Gastrocnemius medialis (tissue), 4 donors: ENCODE measurements around the gene VSIG10L2.

Source experiments
- POLR2A ChIP-seq, 2 donors: fragments of 450-650 bp; IDR thresholded peaks; one replicate each; pipeline ENCODE4 v1.6.1; 2017; ENCODE audit warnings: antibody characterized with exemption in 2 of 2, mild to moderate bottlenecking in 2 of 2, moderate library complexity in 2 of 2
- TF ChIP-seq, protein P1 (sequence below), 5 experiments: fragments of 450-650 bp in 3 of 5; fragments of 200-600 bp in 2 of 5; sonication (generic) in 2 of 5; IDR thresholded peaks in 4 of 5; conservative IDR thresholded peaks in 1 of 5; 1 replicate in 4 of 5; 2 replicates in 1 of 5; pipeline ENCODE4 v1.5.1; 2016 to 2019; ENCODE audit warnings: antibody characterized with exemption in 5 of 5, mild to moderate bottlenecking in 3 of 5, moderate library complexity in 3 of 5

DNA sequence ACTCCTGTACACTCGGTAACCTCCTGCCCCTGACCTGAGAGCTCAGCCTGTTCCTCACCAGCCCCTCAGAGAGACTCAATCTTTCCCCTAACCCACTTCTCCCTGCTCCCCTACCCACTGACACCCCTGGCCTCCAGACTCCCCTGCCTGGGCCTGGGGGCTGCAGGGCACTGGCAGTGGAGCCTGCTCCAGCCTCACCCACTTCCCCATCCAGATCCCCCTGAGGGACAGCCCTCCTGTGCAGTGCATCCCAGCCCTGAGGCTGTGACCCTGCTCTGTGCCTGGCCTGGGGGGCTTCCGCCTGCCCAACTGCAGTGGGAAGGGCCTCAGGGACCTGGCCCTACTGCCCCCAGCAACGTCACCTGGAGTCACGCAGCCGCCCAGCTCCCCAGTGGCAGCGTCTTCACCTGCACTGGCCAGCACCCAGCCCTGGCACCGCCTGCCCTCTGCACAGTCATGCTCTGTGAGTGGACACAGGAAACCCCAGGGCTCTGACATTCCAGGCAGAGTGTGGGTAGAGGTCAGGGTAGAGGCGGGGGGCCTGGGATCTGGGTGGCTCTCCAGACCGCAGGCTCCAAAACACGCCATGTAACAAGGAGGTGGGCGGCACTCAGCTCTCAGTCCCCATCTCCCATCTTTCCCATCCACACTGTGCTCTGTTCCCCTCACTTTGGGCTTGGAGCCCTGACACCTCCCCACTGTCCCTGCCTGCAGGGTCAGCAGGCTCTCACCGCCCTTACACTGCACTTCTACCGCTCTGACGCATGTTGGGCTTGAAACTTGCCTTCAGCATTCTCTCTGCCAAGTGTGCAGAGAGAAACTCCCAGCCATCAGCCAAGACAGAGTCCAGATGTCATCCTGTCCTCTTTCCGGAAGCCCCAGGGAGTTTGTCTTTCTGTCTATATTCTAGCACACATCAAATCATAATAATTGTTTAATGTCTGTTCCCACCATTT lies 5.1 kb downstream of the VSIG10L2 start:
- TF ChIP-seq, protein P1, sequence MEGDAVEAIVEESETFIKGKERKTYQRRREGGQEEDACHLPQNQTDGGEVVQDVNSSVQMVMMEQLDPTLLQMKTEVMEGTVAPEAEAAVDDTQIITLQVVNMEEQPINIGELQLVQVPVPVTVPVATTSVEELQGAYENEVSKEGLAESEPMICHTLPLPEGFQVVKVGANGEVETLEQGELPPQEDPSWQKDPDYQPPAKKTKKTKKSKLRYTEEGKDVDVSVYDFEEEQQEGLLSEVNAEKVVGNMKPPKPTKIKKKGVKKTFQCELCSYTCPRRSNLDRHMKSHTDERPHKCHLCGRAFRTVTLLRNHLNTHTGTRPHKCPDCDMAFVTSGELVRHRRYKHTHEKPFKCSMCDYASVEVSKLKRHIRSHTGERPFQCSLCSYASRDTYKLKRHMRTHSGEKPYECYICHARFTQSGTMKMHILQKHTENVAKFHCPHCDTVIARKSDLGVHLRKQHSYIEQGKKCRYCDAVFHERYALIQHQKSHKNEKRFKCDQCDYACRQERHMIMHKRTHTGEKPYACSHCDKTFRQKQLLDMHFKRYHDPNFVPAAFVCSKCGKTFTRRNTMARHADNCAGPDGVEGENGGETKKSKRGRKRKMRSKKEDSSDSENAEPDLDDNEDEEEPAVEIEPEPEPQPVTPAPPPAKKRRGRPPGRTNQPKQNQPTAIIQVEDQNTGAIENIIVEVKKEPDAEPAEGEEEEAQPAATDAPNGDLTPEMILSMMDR (IDR thresholded peaks at IDR 0.05 in 4 of 5, conservative IDR thresholded peaks at IDR 0.05 in 1 of 5), result no peak
- no peak for TF ChIP-seq POLR2A (IDR thresholded peaks at IDR 0.05)
